ENCODE measurements around the gene MAST4. TPM values are rescaled to one million over a fixed set of nuclear protein-coding genes. Genes with fewer than 3 reads are reported as not detected.

MAST4 gene
- total and polyA plus RNA-seq, 2 of the 4 experiments (the other 2 are of a cell fraction), result 4.8 to 6.8 TPM

DNA sequence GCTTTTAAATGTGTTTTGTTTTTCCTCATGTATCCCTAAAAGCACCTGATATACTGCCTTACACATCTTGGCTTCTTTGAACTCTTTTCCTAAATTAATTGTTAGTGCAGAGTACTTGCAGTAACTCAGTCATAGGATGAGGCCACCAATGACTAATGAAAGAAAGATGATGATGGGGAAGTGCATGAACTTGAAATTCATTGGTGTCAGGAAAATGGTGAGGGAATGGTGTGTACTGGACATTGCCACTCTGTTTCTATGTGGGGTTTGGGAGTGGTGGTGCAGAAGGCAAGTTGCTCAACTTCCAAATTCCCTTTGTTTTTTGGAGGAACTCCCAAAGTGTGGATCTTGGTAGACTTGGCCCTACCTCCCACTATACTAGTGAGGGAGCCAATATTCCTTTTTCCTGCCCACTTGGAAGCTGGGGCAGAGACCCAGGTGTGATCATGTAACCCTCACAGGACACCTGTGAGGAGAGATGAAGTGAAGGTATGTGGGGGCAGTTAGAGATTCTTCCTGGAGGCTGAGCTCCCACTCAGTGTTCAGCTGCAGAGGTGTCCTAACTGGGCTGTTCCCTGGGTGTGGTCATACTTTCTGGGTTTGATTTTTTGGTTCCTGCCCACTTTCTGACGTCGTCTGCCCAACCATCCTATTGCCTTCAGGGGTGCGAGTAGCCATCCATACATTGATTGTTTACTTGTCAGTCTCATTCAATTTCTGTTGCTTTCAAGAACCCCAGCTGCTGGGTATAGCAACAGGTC, 298.5 kb downstream of the MAST4 start:
- intact Hi-C loops (cut with micrococcal nuclease) (no loop called here), dilution Hi-C loops (cut with HindIII; ENCODE audit: low sequenced_read_pairs, unreplicated experiment) (no loop called here), in situ Hi-C loops (cut with MboI; ENCODE audit: low sequenced_read_pairs) (no loop called here)
- Histone ChIP-seq H3K14ac (replicated peaks; ENCODE audit: low read depth, low read length) (no peak overlapping the region), H4K20me1 (ENCODE audit: insufficient read depth, low read length) (no peaks in the 10 kb centered on the region), H3K9me3 (ENCODE audit: control insufficient read depth, insufficient read depth, low read length) (no peaks in the 10 kb centered on the region), H2BK15ac (ENCODE audit: low read depth, low read length) (no peak overlapping the region), H3K27me3 (ENCODE audit: control insufficient read depth, insufficient read depth, low read length) (no peaks in the 10 kb centered on the region), H3K9ac (ENCODE audit: low read depth, low read length) (no peak overlapping the region), H4K8ac (ENCODE audit: low read depth in 2 of 2, low read length in 2 of 2) (no peak overlapping the region), H3K36me3 (ENCODE audit: control insufficient read depth, insufficient read depth, low read length) (no peaks in the 10 kb centered on the region), H2BK5ac (ENCODE audit: low read depth, low read length, poor library complexity, severe bottlenecking) (no peak overlapping the region), H4K5ac (ENCODE audit: low read depth, low read length) (no peak overlapping the region), H3K23ac (ENCODE audit: low read depth, low read length) (no peak overlapping the region), H3K56ac (ENCODE audit: extremely low read depth, insufficient read depth, low read length) (no peak overlapping the region), H4K91ac (ENCODE audit: insufficient read depth, low read depth, low read length) (no peak overlapping the region), H3K27ac (ENCODE audit: insufficient read depth, low read length) (no peak overlapping the region), H3K4me1 (ENCODE audit: control insufficient read depth, insufficient read depth, low read length) (peaks cover 4% of the 10 kb centered on the region), H3K79me1 (ENCODE audit: low read depth in 1 of 2, low read length in 2 of 2) (no peaks in the 10 kb centered on the region), H2AK9ac (replicated peaks; ENCODE audit: low read depth, low read length, poor library complexity) (no peak overlapping the region), H2BK20ac (ENCODE audit: low read depth, low read length) (no peak overlapping the region), H3K9me1 (ENCODE audit: insufficient read depth, low read length) (no peaks in the 10 kb centered on the region), H2BK120ac (ENCODE audit: low read depth, low read length) (no peak overlapping the region), H2AK5ac (ENCODE audit: low read depth, low read length) (no peak overlapping the region), H3K18ac (ENCODE audit: low read depth, low read length) (no peak overlapping the region), H2AFZ (replicated peaks; ENCODE audit: low read length, poor library complexity) (no peak overlapping the region), H3K4me2 (ENCODE audit: low read depth, low read length) (no peak overlapping the region), H3K4me3 (ENCODE audit: insufficient read depth, low read depth, low read length) (no peak overlapping the region), H3K4ac (ENCODE audit: low read depth, low read length) (no peak overlapping the region)
- ChIA-PET CTCF (no interaction called here), POLR2A (ENCODE audit: unreplicated experiment) (no interaction called here)
- no peak for TF ChIP-seq RCOR1 (IDR thresholded peaks at IDR 0.05; ENCODE audit: insufficient replicate concordance, low read length)
- BruUV-seq (replicated peaks), result no TSS peak
- no CpG with 5 or more reads among the region's 3 CpGs for WGBS, 2 experiments (ENCODE audit: extremely low coverage in 2 of 2, insufficient read length in 1 of 2)
- DNase-seq, result peak; percentile 57
- no peak for ATAC-seq (ENCODE audit: low read depth)

Data from IMR-90 (cell line).